H1 (cell line): ENCODE results near the gene TSPAN1. TPM values are rescaled to one million over a fixed set of nuclear protein-coding genes. Genes with fewer than 3 reads are reported as not detected.

Experiments used
- CTCF ChIA-PET: fragments of 300-600 bp; sonication (Branson Sonifier 250); formaldehyde crosslinking; loops from one replicate; lab custom pipeline; 2021; ENCODE audit not compliant: partially characterized antibody; lab: Charles Lee
- POLR2A ChIA-PET: fragments of 300-600 bp; sonication (Branson Sonifier 250); formaldehyde crosslinking; loops from one replicate; lab custom pipeline; 2021; ENCODE audit warnings: inconsistent platforms; ENCODE audit not compliant: partially characterized antibody; lab: Charles Lee
- DNase-seq, 2 experiments: peaks; one replicate each; pipeline versions ENCODE4 v3.0.0 to v3.0.0-alpha.2; 2010 to 2022; ENCODE audit warnings: low spot score in 2 of 2, low read depth in 1 of 2, mixed read lengths in 1 of 2
- FAIRE-seq: peaks from 2 replicates; lab custom pipeline; 2011; peaks lifted over from hg19 to GRCh38; lab: Jason Lieb, UNC
- H2AFZ ChIP-seq: 2 replicates; pipeline ENCODE4 v1.8.1; 2012; ENCODE audit warnings: low read length, inconsistent platforms
- H2AK5ac ChIP-seq: 2 replicates; pipeline ENCODE4 v1.6.1; 2013; ENCODE audit warnings: low read depth, low read length
- H2BK120ac ChIP-seq: replicated peaks from 2 replicates; pipeline ENCODE3; 2013; ENCODE audit warnings: low read depth, low read length, inconsistent platforms
- H2BK12ac ChIP-seq: 2 replicates; pipeline ENCODE4 v1.6.1; 2013; ENCODE audit warnings: low read depth, low read length
- H2BK15ac ChIP-seq: 2 replicates; pipeline ENCODE4 v1.6.1; 2013; ENCODE audit warnings: low read length
- H2BK20ac ChIP-seq: 2 replicates; pipeline ENCODE4 v1.6.1; 2013; ENCODE audit warnings: low read length
- H2BK5ac ChIP-seq: 2 replicates; pipeline ENCODE4 v1.6.1; 2013; ENCODE audit warnings: low read depth, low read length
- H3K14ac ChIP-seq: 2 replicates; pipeline ENCODE4 v1.6.1; 2013; ENCODE audit warnings: inconsistent platforms; ENCODE audit not compliant: insufficient read length
- H3K18ac ChIP-seq: 2 replicates; pipeline ENCODE4 v1.6.1; 2013; ENCODE audit warnings: low read length; ENCODE audit errors: extremely low read depth
- H3K23ac ChIP-seq: 2 replicates; pipeline ENCODE4 v1.6.1; 2013; ENCODE audit warnings: inconsistent platforms; ENCODE audit not compliant: insufficient read length
- H3K23me2 ChIP-seq: 2 replicates; pipeline ENCODE4 v1.6.1; 2013; ENCODE audit warnings: low read depth, low read length
- H3K27ac ChIP-seq: 2 replicates; pipeline ENCODE4 v1.6.1; 2011; ENCODE audit warnings: low read depth, low read length, inconsistent platforms
- H3K27me3 ChIP-seq, 4 experiments: replicated peaks in 1 of 4; 1 replicate in 1 of 4; 2 replicates in 3 of 4; pipeline versions ENCODE4 v1.6.1 to v1.8.1; 2011 to 2013; ENCODE audit warnings: low read length in 3 of 4, mild to moderate bottlenecking in 3 of 4, inconsistent platforms in 2 of 4, mixed read lengths in 2 of 4, moderate library complexity in 1 of 4; ENCODE audit not compliant: control insufficient read depth in 3 of 4, insufficient read depth in 3 of 4; ENCODE audit errors: extremely low read depth in 1 of 4
- H3K36me3 ChIP-seq, 4 experiments: 2 replicates each; pipeline versions ENCODE4 v1.6.1 to v1.8.1; 2011 to 2013; ENCODE audit warnings: mild to moderate bottlenecking in 4 of 4, low read length in 3 of 4, moderate library complexity in 2 of 4, control low read depth in 1 of 4, inconsistent platforms in 1 of 4; ENCODE audit not compliant: insufficient read depth in 4 of 4, control insufficient read depth in 2 of 4
- H3K4ac ChIP-seq: replicated peaks from 2 replicates; pipeline ENCODE3; 2013; ENCODE audit warnings: low read length, low read depth, mixed read lengths, inconsistent platforms; ENCODE audit not compliant: insufficient read length
- H3K4me1 ChIP-seq, 4 experiments: replicated peaks in 1 of 4; 1 replicate in 1 of 4; 2 replicates in 3 of 4; pipeline versions ENCODE4 v1.6.1 to v1.8.1; 2011 to 2013; ENCODE audit warnings: low read length in 3 of 4, inconsistent platforms in 2 of 4, mixed read lengths in 1 of 4; ENCODE audit not compliant: insufficient read depth in 4 of 4, control insufficient read depth in 3 of 4
- H3K4me2 ChIP-seq, 2 experiments: 2 replicates each; pipeline versions ENCODE4 v1.6.1 to v1.8.1; 2011 to 2013; ENCODE audit warnings: low read depth in 2 of 2, low read length in 2 of 2, control low read depth in 1 of 2, inconsistent platforms in 1 of 2, mild to moderate bottlenecking in 1 of 2; ENCODE audit not compliant: insufficient read depth in 1 of 2
- H3K4me3 ChIP-seq, 4 experiments: fragments of 200-600, 300-600 bp in 1 of 4; sonication (generic), shearing (Covaris generic), sonication (Bioruptor Twin) in 1 of 4; 2 replicates each; pipeline versions ENCODE4 v1.5.1 to v1.8.1; 2011 to 2016; ENCODE audit warnings: low read length in 4 of 4, low read depth in 3 of 4, control low read depth in 2 of 4, inconsistent platforms in 2 of 4, mild to moderate bottlenecking in 2 of 4, mixed read lengths in 1 of 4, moderate library complexity in 1 of 4; ENCODE audit not compliant: insufficient read depth in 2 of 4; ENCODE audit errors: extremely low read depth in 1 of 4
- H3K56ac ChIP-seq: replicated peaks from 2 replicates; pipeline ENCODE3; 2013; ENCODE audit warnings: low read depth, mild to moderate bottlenecking, mixed read lengths, low read length, inconsistent platforms; ENCODE audit not compliant: insufficient read length
- H3K79me1 ChIP-seq: 2 replicates; pipeline ENCODE4 v1.6.1; 2013; ENCODE audit warnings: low read depth, low read length, control low read depth
- H3K79me2 ChIP-seq, 2 experiments: 2 replicates each; pipeline versions ENCODE4 v1.6.1 to v1.8.1; 2012 to 2013; ENCODE audit warnings: low read length in 2 of 2, mild to moderate bottlenecking in 2 of 2, inconsistent platforms in 1 of 2; ENCODE audit not compliant: insufficient read depth in 2 of 2, control insufficient read depth in 1 of 2
- H3K9ac ChIP-seq, 4 experiments: replicated peaks in 1 of 4; 1 replicate in 1 of 4; 2 replicates in 3 of 4; pipeline versions ENCODE4 v1.6.1 to v1.8.1; 2011 to 2013; ENCODE audit warnings: low read depth in 3 of 4, low read length in 3 of 4, control low read depth in 2 of 4, mild to moderate bottlenecking in 2 of 4, moderate library complexity in 2 of 4, inconsistent platforms in 1 of 4; ENCODE audit errors: extremely low read depth in 1 of 4
- H3K9me3 ChIP-seq, 2 experiments: 2 replicates each; pipeline versions ENCODE4 v1.6.1 to v1.8.1; 2012 to 2013; ENCODE audit warnings: mild to moderate bottlenecking in 2 of 2, moderate library complexity in 2 of 2, control low read depth in 1 of 2, inconsistent platforms in 1 of 2, low read depth in 1 of 2, low read length in 1 of 2, mixed read lengths in 1 of 2; ENCODE audit not compliant: insufficient read depth in 2 of 2
- H4K20me1 ChIP-seq, 2 experiments: replicated peaks in 1 of 2; 2 replicates each; pipeline versions ENCODE3 to v1.8.1; 2011 to 2013; ENCODE audit warnings: inconsistent platforms in 2 of 2, low read length in 2 of 2, mild to moderate bottlenecking in 1 of 2; ENCODE audit not compliant: insufficient read depth in 2 of 2, control insufficient read depth in 1 of 2
- H4K5ac ChIP-seq: 2 replicates; pipeline ENCODE4 v1.6.1; 2013; ENCODE audit warnings: low read length, low read depth, mixed read lengths, inconsistent platforms; ENCODE audit not compliant: insufficient read length
- H4K8ac ChIP-seq: 2 replicates; pipeline ENCODE4 v1.8.0; 2013; ENCODE audit warnings: mild to moderate bottlenecking, moderate library complexity, low read length, inconsistent platforms; ENCODE audit not compliant: insufficient read depth; ENCODE audit errors: extremely low read depth
- H4K91ac ChIP-seq: replicated peaks from 2 replicates; pipeline ENCODE3; 2013; ENCODE audit warnings: low read length, mixed read lengths, inconsistent platforms; ENCODE audit not compliant: insufficient read length
- BCL11A ChIP-seq, 2 experiments: IDR thresholded peaks; one replicate each; pipeline ENCODE4 v1.6.1; 2011; ENCODE audit warnings: low read depth in 2 of 2, low read length in 2 of 2, mild to moderate bottlenecking in 2 of 2
- CBX8 ChIP-seq: fragments of 300-800, 300-1000 bp; sonication (generic); IDR thresholded peaks from 2 replicates; pipeline ENCODE4 v1.7.1; 2016; ENCODE audit warnings: low read depth, low read length, borderline replicate concordance
- EP300 ChIP-seq, 2 experiments: IDR thresholded peaks; 1 replicate in 1 of 2; 2 replicates in 1 of 2; pipeline ENCODE4 v1.6.1; 2011 to 2012; ENCODE audit warnings: low read depth in 2 of 2, low read length in 2 of 2, mild to moderate bottlenecking in 2 of 2, borderline replicate concordance in 1 of 2, inconsistent platforms in 1 of 2, moderate library complexity in 1 of 2
- GTF2F1 ChIP-seq: IDR thresholded peaks from 2 replicates; pipeline ENCODE4 v1.6.1; 2012; ENCODE audit warnings: low read depth, low read length, improper control_type of control experiment, borderline replicate concordance
- KDM4A ChIP-seq: IDR thresholded peaks from one replicate; pipeline ENCODE4 v1.7.1; 2012; ENCODE audit warnings: low read depth, mild to moderate bottlenecking, moderate library complexity, low read length, inconsistent platforms; ENCODE audit not compliant: severe bottlenecking
- MAFK ChIP-seq: IDR thresholded peaks from 2 replicates; pipeline ENCODE4 v1.6.1; 2012; ENCODE audit warnings: low read depth, mild to moderate bottlenecking, improper control_type of control experiment, low read length
- RAD21 ChIP-seq, 2 experiments: IDR thresholded peaks in 1 of 2; conservative IDR thresholded peaks in 1 of 2; 2 replicates each; pipeline ENCODE4 v1.6.1; 2011; ENCODE audit warnings: low read depth in 2 of 2, low read length in 2 of 2, improper control_type of control experiment in 1 of 2, inconsistent platforms in 1 of 2, mild to moderate bottlenecking in 1 of 2, moderate library complexity in 1 of 2
- SIN3A ChIP-seq, 2 experiments: IDR thresholded peaks in 1 of 2; conservative IDR thresholded peaks in 1 of 2; 2 replicates each; pipeline ENCODE4 v1.6.1; 2011 to 2012; ENCODE audit warnings: low read length in 2 of 2, improper control_type of control experiment in 1 of 2, low read depth in 1 of 2, mild to moderate bottlenecking in 1 of 2
- TEAD4 ChIP-seq: IDR thresholded peaks from 2 replicates; pipeline ENCODE4 v1.6.1; 2012; ENCODE audit warnings: low read depth, low read length, inconsistent platforms, mixed read lengths
- YY1 ChIP-seq: IDR thresholded peaks from 2 replicates; pipeline ENCODE4 v1.6.1; 2011; ENCODE audit warnings: low read depth, mild to moderate bottlenecking, low read length
- WGBS, 2 experiments: shearing (Covaris generic) in 1 of 2; methylation state at CpG; one replicate each; pipeline versions ENCODE4 v1.1.6 to v1.1.7; 2013 to 2015; ENCODE audit warnings: low lambda C conversion rate in 2 of 2, mixed read lengths in 2 of 2, inconsistent platforms in 1 of 2, low coverage in 1 of 2, missing lambda C conversion rate in 1 of 2; ENCODE audit not compliant: insufficient replicate concordance in 2 of 2, insufficient coverage in 1 of 2, insufficient read length in 1 of 2; ENCODE audit errors: extremely low coverage in 1 of 2, missing lambda C conversion rate in 1 of 2; 5-methylcytosine and 5-hydroxymethylcytosine counted together
- polyA plus RNA-seq, 7 experiments: library from polyadenylated mRNA; depleted of rRNA in 3 of 7; stranded (reverse) in 5 of 7; unstranded in 2 of 7; fragments of >200 nt in 5 of 7; fragments of 200-250 nt in 2 of 7; gene quantifications; 1 replicate in 5 of 7; 2 replicates in 1 of 7; 4 replicates in 1 of 7; pipeline versions ENCODE4 v1.2.1 to v1.2.3, GENCODE V29; 2011 to 2013; ENCODE audit warnings: missing spikeins in 2 of 7, mixed read lengths in 2 of 7
- total RNA-seq: library from RNA; stranded (reverse); fragmentation: NEBNext Ultra II Directional; extraction: Animal tissue kit (Norgen Biotek cat#: 25700); gene quantifications from 2 replicates; pipeline ENCODE4 v1.2.1, GENCODE V29; 2021
- TF ChIP-seq, protein P1 (sequence below): IDR thresholded peaks from 2 replicates; pipeline ENCODE4 v1.6.1; 2012; ENCODE audit warnings: low read length, inconsistent platforms

TSPAN1 gene
- total and polyA plus RNA-seq, 2 of the 8 experiments (the other 6 are each of a cell fraction or from before 2014, with no cell fraction given), result 0.05 TPM; not detected in 1

DNA sequence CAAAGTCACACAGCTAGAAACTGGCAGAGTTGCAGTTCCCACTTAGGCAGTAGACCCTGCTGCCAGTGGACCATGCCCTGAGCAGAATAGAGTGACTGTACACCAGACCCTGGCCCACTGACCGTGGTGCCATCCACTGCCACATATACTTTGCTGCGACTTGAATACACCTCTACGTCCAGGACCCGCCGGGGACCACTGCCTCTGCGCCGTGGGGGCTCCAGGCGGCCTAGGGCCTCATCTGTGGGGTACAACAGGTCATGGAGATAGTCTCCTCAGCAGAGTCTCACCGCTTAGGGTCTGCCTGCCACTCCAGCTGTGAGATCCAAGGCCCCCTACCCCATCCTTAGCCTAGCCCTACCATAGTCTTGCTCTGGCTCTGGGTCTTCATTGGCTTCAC lies 21.7 kb downstream of the TSPAN1 start:
- no peak overlapping the region for H2BK12ac ChIP-seq
- no peak overlapping the region for H3K18ac ChIP-seq
- no peak overlapping the region for H4K91ac ChIP-seq
- no peaks in the 10 kb centered on the region for H3K79me1 ChIP-seq
- H2BK5ac ChIP-seq, result no peak overlapping the region
- H2AFZ ChIP-seq, result no peak overlapping the region
- H3K23me2 ChIP-seq, result peaks cover 3% of the 10 kb centered on the region; the same call in 1 of the 2 replicates
- no peak overlapping the region for H2BK20ac ChIP-seq
- H2AK5ac ChIP-seq, result no peak overlapping the region
- FAIRE-seq (no peak), DNase-seq (no peak)
- H3K36me3 ChIP-seq, result peaks cover 0 to 10% (median 8%) of the 10 kb centered on the region in 4 experiments; a peak in 5 of 8 replicates
- H3K14ac ChIP-seq, result no peak overlapping the region
- H3K4me3 ChIP-seq, result no peak overlapping the region
- no peak overlapping the region for H3K9ac ChIP-seq
- no peak overlapping the region for H3K27ac ChIP-seq
- 90% methylated on average over 9 of the region's 9 CpGs; no CpG with 5 or more reads in 1 of the 2 experiments for WGBS, 2 experiments
- POLR2A ChIA-PET, result interaction anchor here (1.2 kb wide), 1 partner anchor 9 kb away, joined by 3 read pairs; no protein-coding TSS in a partner anchor
- H3K79me2 ChIP-seq, result no peaks in the 10 kb centered on the region
- H3K4me1 ChIP-seq, result peaks cover 0 to 8% (median 4%) of the 10 kb centered on the region in 4 experiments; a peak in 5 of 7 replicates
- H3K56ac ChIP-seq, result no peak overlapping the region
- no peak overlapping the region for H3K23ac ChIP-seq
- no peak overlapping the region for H4K8ac ChIP-seq
- CTCF ChIA-PET, result interaction anchor here (1.0 to 5.8 kb wide), 3 partner anchors 13 to 27 kb away, joined by 3 to 35 read pairs (median 13); no protein-coding TSS in a partner anchor
- H3K9me3 ChIP-seq, result no peaks in the 10 kb centered on the region
- TF ChIP-seq YY1 (no peak), CBX8 (no peak), BCL11A (IDR thresholded peaks at IDR 0.05; ENCODE audit: low read depth in 2 of 2, low read length in 2 of 2) (no peak), GTF2F1 (no peak), MAFK (no peak), KDM4A (no peak), SIN3A (conservative IDR thresholded peaks at IDR 0.05 in 1 of 2, IDR thresholded peaks at IDR 0.05 in 1 of 2; ENCODE audit: low read depth in 1 of 2, low read length in 2 of 2) (no peak), EP300 (IDR thresholded peaks at IDR 0.05; ENCODE audit: borderline replicate concordance in 1 of 2, low read depth in 2 of 2, low read length in 2 of 2) (no peak), TEAD4 (no peak), RAD21 (IDR thresholded peaks at IDR 0.05 in 1 of 2, conservative IDR thresholded peaks at IDR 0.05 in 1 of 2; ENCODE audit: low read depth in 2 of 2, low read length in 2 of 2) (no peak)
- TF ChIP-seq, protein P1, sequence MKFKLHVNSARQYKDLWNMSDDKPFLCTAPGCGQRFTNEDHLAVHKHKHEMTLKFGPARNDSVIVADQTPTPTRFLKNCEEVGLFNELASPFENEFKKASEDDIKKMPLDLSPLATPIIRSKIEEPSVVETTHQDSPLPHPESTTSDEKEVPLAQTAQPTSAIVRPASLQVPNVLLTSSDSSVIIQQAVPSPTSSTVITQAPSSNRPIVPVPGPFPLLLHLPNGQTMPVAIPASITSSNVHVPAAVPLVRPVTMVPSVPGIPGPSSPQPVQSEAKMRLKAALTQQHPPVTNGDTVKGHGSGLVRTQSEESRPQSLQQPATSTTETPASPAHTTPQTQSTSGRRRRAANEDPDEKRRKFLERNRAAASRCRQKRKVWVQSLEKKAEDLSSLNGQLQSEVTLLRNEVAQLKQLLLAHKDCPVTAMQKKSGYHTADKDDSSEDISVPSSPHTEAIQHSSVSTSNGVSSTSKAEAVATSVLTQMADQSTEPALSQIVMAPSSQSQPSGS, result no peak
- H2BK120ac ChIP-seq, result no peak overlapping the region
- no peak overlapping the region for H4K5ac ChIP-seq
- H2BK15ac ChIP-seq, result no peak overlapping the region
- no peak overlapping the region for H3K4ac ChIP-seq
- H4K20me1 ChIP-seq, result no peaks in the 10 kb centered on the region
- no peaks in the 10 kb centered on the region for H3K27me3 ChIP-seq
- H3K4me2 ChIP-seq, result no peak overlapping the region
